ENCODE results near the gene CIAO3.

GRCh38 chr16:723695-724094, 17.1 kb downstream of the CIAO3 start:
- no peak for TF ChIP-seq CTCF (IDR thresholded peaks at IDR 0.05)
- TF ChIP-seq POLR2A (IDR thresholded peaks at IDR 0.05), result no peak
